IMR-90 (cell line): ENCODE results near the gene GPRC5C. TPM values are rescaled to one million over a fixed set of nuclear protein-coding genes. Genes with fewer than 3 reads are reported as not detected.

Experiments
- ATAC-seq: fragments of 200-7000 bp; cut with Tn5 transposase; 2 replicates; pipeline ENCODE4 v1.9.1; 2020; ENCODE audit warnings: low read depth, mild to moderate bottlenecking, moderate library complexity
- BruUV-seq: library from RNA; stranded (reverse); fragments of 400-500 nt; replicated peaks from 2 replicates; lab custom pipeline; 2021; lab: Mats Ljungman, UMichigan
- CTCF ChIA-PET: fragments of 300-600 bp; formaldehyde crosslinking; extraction: SDS; loops from one replicate; lab custom pipeline; 2021; ENCODE audit warnings: antibody characterized with exemption; lab: Yijun Ruan, JAX
- POLR2A ChIA-PET: fragments of 300-600 bp; sonication (Branson Sonifier 250); formaldehyde crosslinking; loops from one replicate; lab custom pipeline; 2022; ENCODE audit warnings: antibody characterized with exemption; ENCODE audit not compliant: unreplicated experiment; lab: Charles Lee
- DNase-seq: peaks from one replicate; pipeline ENCODE4 v3.0.0; 2013
- H2AFZ ChIP-seq: replicated peaks from 2 replicates; pipeline ENCODE3; 2013; ENCODE audit warnings: low read length, mild to moderate bottlenecking; ENCODE audit not compliant: poor library complexity
- H2AK5ac ChIP-seq: 2 replicates; pipeline ENCODE4 v1.6.1; 2013; ENCODE audit warnings: low read depth, low read length, inconsistent platforms
- H2AK9ac ChIP-seq: replicated peaks from 2 replicates; pipeline ENCODE3; 2013; ENCODE audit warnings: mild to moderate bottlenecking, low read depth, low read length, moderate library complexity; ENCODE audit not compliant: poor library complexity
- H2BK120ac ChIP-seq: 2 replicates; pipeline ENCODE4 v1.6.1; 2013; ENCODE audit warnings: low read depth, low read length, inconsistent platforms
- H2BK15ac ChIP-seq: 3 replicates; pipeline ENCODE4 v1.6.1; 2013; ENCODE audit warnings: low read depth, low read length, inconsistent platforms
- H2BK20ac ChIP-seq: 2 replicates; pipeline ENCODE4 v1.6.1; 2013; ENCODE audit warnings: low read depth, mild to moderate bottlenecking, inconsistent platforms, low read length, moderate library complexity
- H2BK5ac ChIP-seq: 2 replicates; pipeline ENCODE4 v1.6.1; 2013; ENCODE audit warnings: mild to moderate bottlenecking, low read depth, low read length, inconsistent platforms; ENCODE audit not compliant: poor library complexity, severe bottlenecking
- H3K14ac ChIP-seq: replicated peaks from 2 replicates; pipeline ENCODE4 v1.6.1; 2013; ENCODE audit warnings: low read depth, low read length, inconsistent platforms
- H3K18ac ChIP-seq: 2 replicates; pipeline ENCODE4 v1.6.1; 2013; ENCODE audit warnings: low read depth, low read length, control low read depth
- H3K23ac ChIP-seq: 2 replicates; pipeline ENCODE4 v1.6.1; 2013; ENCODE audit warnings: low read depth, low read length, inconsistent platforms
- H3K27ac ChIP-seq: 2 replicates; pipeline ENCODE4 v1.5.1; 2013; ENCODE audit warnings: mild to moderate bottlenecking, control low read depth, low read length; ENCODE audit not compliant: insufficient read depth
- H3K27me3 ChIP-seq: 2 replicates; pipeline ENCODE4 v1.6.1; 2013; ENCODE audit warnings: low read length; ENCODE audit not compliant: control insufficient read depth, insufficient read depth
- H3K36me3 ChIP-seq: 2 replicates; pipeline ENCODE4 v1.6.1; 2013; ENCODE audit warnings: low read length, mixed read lengths; ENCODE audit not compliant: control insufficient read depth, insufficient read depth
- H3K4ac ChIP-seq: 2 replicates; pipeline ENCODE4 v1.6.1; 2013; ENCODE audit warnings: low read depth, low read length, inconsistent platforms
- H3K4me1 ChIP-seq: 2 replicates; pipeline ENCODE4 v1.6.1; 2013; ENCODE audit warnings: low read length, mixed read lengths; ENCODE audit not compliant: control insufficient read depth, insufficient read depth
- H3K4me2 ChIP-seq: 2 replicates; pipeline ENCODE4 v1.6.1; 2013; ENCODE audit warnings: low read depth, mild to moderate bottlenecking, control low read depth, low read length, moderate library complexity
- H3K4me3 ChIP-seq: 2 replicates; pipeline ENCODE4 v1.5.1; 2013; ENCODE audit warnings: low read depth, mild to moderate bottlenecking, control low read depth, low read length, moderate library complexity; ENCODE audit not compliant: insufficient read depth
- H3K56ac ChIP-seq: 2 replicates; pipeline ENCODE4 v1.6.1; 2013; ENCODE audit warnings: low read length, inconsistent platforms; ENCODE audit not compliant: insufficient read depth; ENCODE audit errors: extremely low read depth
- H3K79me1 ChIP-seq, 2 experiments: 2 replicates each; pipeline ENCODE4 v1.6.1; 2013; ENCODE audit warnings: low read length in 2 of 2, inconsistent platforms in 1 of 2, low read depth in 1 of 2
- H3K9ac ChIP-seq: 2 replicates; pipeline ENCODE4 v1.6.1; 2013; ENCODE audit warnings: low read depth, low read length, control low read depth
- H3K9me1 ChIP-seq: 2 replicates; pipeline ENCODE4 v1.6.1; 2013; ENCODE audit warnings: low read length, inconsistent platforms; ENCODE audit not compliant: insufficient read depth
- H3K9me3 ChIP-seq: 2 replicates; pipeline ENCODE4 v1.6.1; 2013; ENCODE audit warnings: low read length; ENCODE audit not compliant: control insufficient read depth, insufficient read depth
- H4K20me1 ChIP-seq: 2 replicates; pipeline ENCODE4 v1.6.1; 2013; ENCODE audit warnings: low read length, inconsistent platforms; ENCODE audit not compliant: insufficient read depth
- H4K5ac ChIP-seq: 2 replicates; pipeline ENCODE4 v1.6.1; 2013; ENCODE audit warnings: mild to moderate bottlenecking, low read depth, low read length, control low read depth
- H4K8ac ChIP-seq, 2 experiments: 2 replicates each; pipeline ENCODE4 v1.6.1; 2013; ENCODE audit warnings: low read depth in 2 of 2, low read length in 2 of 2, control low read depth in 1 of 2, inconsistent platforms in 1 of 2
- H4K91ac ChIP-seq: 2 replicates; pipeline ENCODE4 v1.6.1; 2013; ENCODE audit warnings: low read depth, low read length, inconsistent platforms; ENCODE audit not compliant: insufficient read depth
- BHLHE40 ChIP-seq: fragments of 150-350 bp; IDR thresholded peaks from 2 replicates; pipeline ENCODE4 v1.6.1; 2016; ENCODE audit warnings: mild to moderate bottlenecking, low read depth, low read length
- CEBPB ChIP-seq: IDR thresholded peaks from 2 replicates; pipeline ENCODE4 v1.6.1; 2012; ENCODE audit warnings: low read depth, low read length, improper control_type of control experiment
- CHD1 ChIP-seq: IDR thresholded peaks from 2 replicates; pipeline ENCODE4 v1.6.1; 2012; ENCODE audit warnings: low read depth, low read length, improper control_type of control experiment
- CTCF ChIP-seq: conservative IDR thresholded peaks from 2 replicates; pipeline ENCODE4 v1.5.1; 2012; ENCODE audit warnings: mild to moderate bottlenecking, low read depth, low read length, improper control_type of control experiment
- ELK1 ChIP-seq: fragments of 150-350 bp; IDR thresholded peaks from 2 replicates; pipeline ENCODE4 v1.6.1; 2016; ENCODE audit warnings: low read depth, mild to moderate bottlenecking, low read length, moderate library complexity, borderline replicate concordance
- MAFK ChIP-seq: IDR thresholded peaks from 2 replicates; pipeline ENCODE4 v1.6.1; 2012; ENCODE audit warnings: low read depth, low read length, improper control_type of control experiment
- MAZ ChIP-seq: IDR thresholded peaks from 2 replicates; pipeline ENCODE4 v1.6.1; 2012; ENCODE audit warnings: low read depth, mild to moderate bottlenecking, low read length, improper control_type of control experiment, moderate library complexity, borderline replicate concordance
- MXI1 ChIP-seq: IDR thresholded peaks from 2 replicates; pipeline ENCODE4 v1.6.1; 2012; ENCODE audit warnings: low read depth, mild to moderate bottlenecking, low read length, moderate library complexity, borderline replicate concordance
- NFE2L2 ChIP-seq: fragments of 150-350 bp; IDR thresholded peaks from 2 replicates; pipeline ENCODE4 v1.6.1; 2016; ENCODE audit warnings: low read depth, mild to moderate bottlenecking, low read length
- POLR2A ChIP-seq: IDR thresholded peaks from 2 replicates; pipeline ENCODE4 v1.6.1; 2012; ENCODE audit warnings: mild to moderate bottlenecking, low read depth, low read length
- RAD21 ChIP-seq: IDR thresholded peaks from 2 replicates; pipeline ENCODE4 v1.6.1; 2012; ENCODE audit warnings: low read length, improper control_type of control experiment
- RCOR1 ChIP-seq: IDR thresholded peaks from 2 replicates; pipeline ENCODE4 v1.6.1; 2012; ENCODE audit warnings: mild to moderate bottlenecking, low read length, improper control_type of control experiment; ENCODE audit not compliant: insufficient replicate concordance
- RFX5 ChIP-seq: IDR thresholded peaks from 2 replicates; pipeline ENCODE4 v1.8.0; 2012; ENCODE audit warnings: low read depth, mild to moderate bottlenecking, low read length, moderate library complexity
- SMC3 ChIP-seq: fragments of 150-350 bp; IDR thresholded peaks from 2 replicates; pipeline ENCODE4 v1.6.1; 2016; ENCODE audit warnings: low read depth, mild to moderate bottlenecking, antibody characterized with exemption, low read length, moderate library complexity
- USF2 ChIP-seq: fragments of 150-350 bp; IDR thresholded peaks from 2 replicates; pipeline ENCODE4 v1.6.1; 2017; ENCODE audit warnings: mild to moderate bottlenecking, antibody characterized with exemption, low read length, low read depth
- WGBS, 2 experiments: methylation state at CpG; one replicate each; pipeline versions ENCODE4 v1.1.5 to v1.1.7; 2013; ENCODE audit warnings: missing lambda C conversion rate in 2 of 2; ENCODE audit not compliant: insufficient read length in 1 of 2; ENCODE audit errors: extremely low coverage in 2 of 2; 5-methylcytosine and 5-hydroxymethylcytosine counted together
- dilution Hi-C: fragments of 300-500 bp; cut with HindIII; formaldehyde crosslinking; loops from one replicate; pipeline ENCODE4 v1.14.3; 2018; ENCODE audit warnings: low sequenced_read_pairs; ENCODE audit not compliant: unreplicated experiment
- in situ Hi-C: fragments of 300-500 bp; cut with MboI; formaldehyde crosslinking; loops from 3 replicates; pipeline ENCODE4 v1.14.3; 2019; ENCODE audit warnings: low sequenced_read_pairs, inconsistent platforms, mixed read lengths
- intact Hi-C: fragments of 100-400 bp; cut with micrococcal nuclease; formaldehyde crosslinking; loops from 2 replicates; pipeline ENCODE4 v1.10.0; 2022
- polyA plus RNA-seq, 3 experiments: library from polyadenylated mRNA; depleted of rRNA; stranded (reverse); fragments of >200 nt; gene quantifications; 2 replicates each; pipeline ENCODE4 v1.2.3, GENCODE V29; 2012; ENCODE audit warnings: low replicate concordance in 1 of 3
- total RNA-seq: library from RNA; depleted of rRNA; stranded (reverse); fragments of >200 nt; gene quantifications from 2 replicates; pipeline ENCODE4 v1.2.3, GENCODE V29; 2012

GPRC5C gene
- total and polyA plus RNA-seq, 2 of the 4 experiments (the other 2 are of a cell fraction): not detected

GRCh38 chr17:74455025-74455545 is 23.2 kb downstream of the GPRC5C start:
- Histone ChIP-seq H3K4me1 (no peaks in the 10 kb centered on the region), H3K56ac (no peak overlapping the region), H3K4me3 (no peak overlapping the region), H2AK5ac (no peak overlapping the region), H2BK20ac (no peak overlapping the region), H3K79me1 (no peaks in the 10 kb centered on the region), H2BK5ac (no peak overlapping the region), H3K4me2 (no peak overlapping the region), H2BK120ac (no peak overlapping the region), H2AFZ (no peak overlapping the region), H3K9me1 (no peaks in the 10 kb centered on the region), H3K36me3 (no peaks in the 10 kb centered on the region), H3K27me3 (no peaks in the 10 kb centered on the region; the same call in 1 of the 2 replicates), H3K14ac (no peak overlapping the region), H3K23ac (no peak overlapping the region), H4K20me1 (no peaks in the 10 kb centered on the region), H2BK15ac (no peak overlapping the region), H4K8ac (no peak overlapping the region), H4K5ac (no peak overlapping the region), H4K91ac (no peak overlapping the region), H3K27ac (no peak overlapping the region), H2AK9ac (no peak overlapping the region), H3K9me3 (no peaks in the 10 kb centered on the region), H3K18ac (no peak overlapping the region), H3K4ac (no peak overlapping the region), H3K9ac (no peak overlapping the region)
- ChIA-PET POLR2A (interaction anchor here (0.6 kb wide), 1 partner anchor 153 kb away, joined by 4 read pairs; no protein-coding TSS in a partner anchor), CTCF (no interaction called here)
- intact Hi-C loops (no loop called here), dilution Hi-C loops (no loop called here), in situ Hi-C loops (no loop called here)
- DNase-seq (no peak), ATAC-seq (no peak)
- no TSS peak for BruUV-seq
- TF ChIP-seq USF2 (no peak), RCOR1 (no peak), CTCF (no peak), POLR2A (no peak), ELK1 (no peak), MXI1 (no peak), MAZ (no peak), CEBPB (no peak), SMC3 (no peak), MAFK (no peak), NFE2L2 (no peak), RAD21 (no peak), CHD1 (no peak), RFX5 (no peak), BHLHE40 (no peak)
- no CpG with 5 or more reads among the region's 15 CpGs for WGBS, 2 experiments
